Epithelial cell of prostate (primary cell): ENCODE data around the gene MSLN.

Experiments
- DNase-seq: peaks from one replicate; pipeline ENCODE4 v3.0.0-alpha.2; 2011; ENCODE audit warnings: low read depth, low spot score
- H3K27ac ChIP-seq: fragments of 450-650 bp; 2 replicates; pipeline ENCODE4 v1.5.1; 2017; ENCODE audit warnings: mild to moderate bottlenecking

Gene MSLN

DNA sequence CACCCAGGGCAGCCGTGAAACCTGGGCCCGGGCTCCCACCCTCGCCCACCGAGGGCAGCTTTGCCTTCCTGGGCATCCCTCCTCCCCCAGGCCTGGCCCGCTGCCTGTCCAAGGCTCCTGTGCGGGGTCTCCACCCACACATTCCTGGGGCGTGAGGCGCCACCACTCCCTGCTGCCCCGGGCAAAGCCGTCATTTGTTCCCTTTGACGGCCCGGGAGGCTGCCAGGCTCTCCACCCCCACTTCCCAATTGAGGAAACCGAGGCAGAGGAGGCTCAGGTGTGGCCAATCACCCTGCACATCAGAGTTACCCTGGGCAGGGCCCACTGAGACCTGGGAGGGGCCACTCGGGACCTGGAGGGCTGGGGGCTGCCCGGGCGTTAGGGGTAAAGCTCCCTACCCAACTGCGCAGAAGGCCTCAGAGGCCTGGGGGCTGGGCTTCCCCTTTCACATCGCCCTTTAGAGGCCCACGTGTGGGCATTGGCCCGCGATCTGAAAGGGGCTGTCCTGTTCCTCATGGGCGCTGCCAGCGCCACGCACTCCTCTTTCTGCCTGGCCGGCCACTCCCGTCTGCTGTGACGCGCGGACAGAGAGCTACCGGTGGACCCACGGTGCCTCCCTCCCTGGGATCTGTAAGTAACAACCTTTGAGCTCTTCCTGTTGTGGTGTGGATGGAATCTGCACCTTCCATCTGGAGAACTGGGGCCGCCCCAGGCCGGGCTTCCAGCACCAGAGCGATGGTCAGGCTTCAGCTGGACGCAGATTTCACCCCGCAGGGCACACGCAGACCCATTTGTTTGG, at the start of gene MSLN:
Gene MSLN, plus strand, starts transcription at position 190 of the 799 bp plus-strand sequence. CDS start 1,947 bp downstream, outside the sequence.
- H3K27ac ChIP-seq = peak within 1 kb of the TSS; percentile 27
- DNase-seq = no peak

DNA sequence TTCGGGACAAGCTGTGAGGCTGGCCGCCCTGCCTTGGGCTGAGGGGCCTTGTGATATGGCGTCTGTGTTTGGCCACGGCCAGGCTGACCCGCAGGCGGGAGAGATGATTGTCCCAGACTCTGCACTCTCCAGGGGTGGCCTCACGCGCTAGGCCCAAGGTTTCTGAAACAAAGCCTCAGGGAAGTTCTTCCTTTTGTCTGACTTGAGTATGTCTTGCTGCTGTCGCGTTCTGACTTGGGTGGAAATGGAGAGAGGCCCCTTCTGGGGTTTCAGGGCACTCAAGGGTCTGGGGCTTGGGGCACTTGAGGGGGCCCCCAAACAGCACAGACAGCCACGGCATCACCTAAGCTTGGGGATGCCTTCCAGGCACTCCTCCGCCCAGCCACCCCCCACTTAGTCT, 49.5 kb upstream of the MSLN start:
- no peak for DNase-seq
- no peak overlapping the region for H3K27ac ChIP-seq

DNA sequence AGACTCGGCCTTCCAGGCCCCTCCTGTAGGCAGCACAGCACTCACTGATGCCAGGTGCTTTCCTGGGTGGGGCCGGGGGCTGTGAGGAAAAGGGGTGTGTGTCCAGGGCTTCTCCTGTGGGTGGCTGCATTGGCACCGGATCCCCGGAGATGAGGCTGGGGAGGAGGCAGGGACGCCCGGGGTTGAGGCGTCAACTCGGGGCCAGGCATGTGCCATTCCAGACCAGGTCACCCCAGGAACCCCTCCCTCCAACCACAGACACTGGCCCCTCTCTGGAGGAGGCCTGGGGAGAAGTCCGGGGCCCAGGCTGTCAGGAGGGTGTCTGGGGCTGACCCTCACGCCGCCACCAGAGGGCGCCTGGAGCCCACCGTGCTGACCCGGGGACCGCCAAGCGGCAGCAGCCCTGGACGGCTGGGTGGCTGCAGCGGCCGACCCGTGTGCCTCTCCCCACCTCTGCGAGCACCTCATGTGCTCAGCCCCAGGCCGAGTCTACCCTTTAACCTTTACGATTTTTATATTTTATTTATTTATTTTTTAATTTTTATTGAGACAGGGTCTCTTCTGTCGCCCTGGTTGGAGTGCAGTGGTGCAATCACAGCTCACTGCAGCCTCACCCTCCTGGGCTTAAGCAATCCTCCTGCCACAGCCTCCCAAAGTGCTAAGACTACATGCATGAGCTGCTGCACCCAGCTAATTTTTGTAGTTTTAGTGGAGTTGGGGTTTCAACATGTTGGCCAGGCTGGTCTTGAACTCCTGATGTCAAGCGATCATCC, 48.8 kb upstream of the MSLN start:
- peak overlapping the region; percentile 60 for H3K27ac ChIP-seq
- DNase-seq = no peak

DNA sequence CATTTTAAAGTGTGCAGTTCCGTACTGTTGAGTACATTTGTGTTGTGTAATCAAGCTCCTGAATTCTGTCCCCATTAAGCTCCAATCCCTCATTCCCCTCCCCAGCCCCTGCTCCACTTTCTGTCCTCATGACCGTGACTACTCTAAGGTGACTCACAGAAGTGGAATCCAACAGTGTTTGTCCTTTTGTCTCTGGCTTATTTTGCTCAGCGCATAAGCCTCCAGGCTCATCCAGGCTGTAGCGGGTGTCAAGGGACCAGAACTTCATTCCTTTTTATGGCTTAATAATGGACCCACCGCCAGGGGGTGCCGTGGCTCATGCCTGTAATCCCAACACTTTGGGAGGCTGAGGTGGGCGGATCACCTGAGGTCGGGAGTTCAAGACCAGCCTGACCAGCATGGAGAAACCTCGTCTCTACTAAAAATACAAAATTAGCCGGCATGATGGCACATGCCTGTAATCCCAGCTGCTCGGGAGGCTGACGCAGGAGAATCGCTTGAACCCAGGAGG, 47.7 kb upstream of the MSLN start:
- DNase-seq = peak; percentile 83
- peak overlapping the region; percentile 60 for H3K27ac ChIP-seq

DNA sequence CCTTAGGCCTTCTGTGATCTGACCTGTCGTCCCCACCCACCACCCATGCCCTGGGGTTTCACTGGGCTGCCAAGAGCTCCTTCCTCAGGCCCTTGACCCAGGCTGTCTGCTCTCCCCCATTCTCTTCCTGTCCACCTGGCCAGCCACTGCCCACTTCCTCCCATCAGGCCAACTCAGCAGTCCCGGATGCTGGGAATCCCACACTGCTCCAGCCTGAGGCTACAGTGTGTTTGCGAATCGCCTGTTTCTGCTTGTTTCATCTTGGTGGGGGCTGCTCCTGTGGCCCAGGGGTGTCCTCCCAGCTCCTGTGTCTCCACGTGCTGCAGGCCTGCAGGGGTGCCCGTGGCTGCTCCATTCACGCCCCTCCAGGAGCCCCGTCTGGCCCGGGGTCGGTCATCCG, 46.5 kb upstream of the MSLN start:
- DNase-seq = no peak

DNA sequence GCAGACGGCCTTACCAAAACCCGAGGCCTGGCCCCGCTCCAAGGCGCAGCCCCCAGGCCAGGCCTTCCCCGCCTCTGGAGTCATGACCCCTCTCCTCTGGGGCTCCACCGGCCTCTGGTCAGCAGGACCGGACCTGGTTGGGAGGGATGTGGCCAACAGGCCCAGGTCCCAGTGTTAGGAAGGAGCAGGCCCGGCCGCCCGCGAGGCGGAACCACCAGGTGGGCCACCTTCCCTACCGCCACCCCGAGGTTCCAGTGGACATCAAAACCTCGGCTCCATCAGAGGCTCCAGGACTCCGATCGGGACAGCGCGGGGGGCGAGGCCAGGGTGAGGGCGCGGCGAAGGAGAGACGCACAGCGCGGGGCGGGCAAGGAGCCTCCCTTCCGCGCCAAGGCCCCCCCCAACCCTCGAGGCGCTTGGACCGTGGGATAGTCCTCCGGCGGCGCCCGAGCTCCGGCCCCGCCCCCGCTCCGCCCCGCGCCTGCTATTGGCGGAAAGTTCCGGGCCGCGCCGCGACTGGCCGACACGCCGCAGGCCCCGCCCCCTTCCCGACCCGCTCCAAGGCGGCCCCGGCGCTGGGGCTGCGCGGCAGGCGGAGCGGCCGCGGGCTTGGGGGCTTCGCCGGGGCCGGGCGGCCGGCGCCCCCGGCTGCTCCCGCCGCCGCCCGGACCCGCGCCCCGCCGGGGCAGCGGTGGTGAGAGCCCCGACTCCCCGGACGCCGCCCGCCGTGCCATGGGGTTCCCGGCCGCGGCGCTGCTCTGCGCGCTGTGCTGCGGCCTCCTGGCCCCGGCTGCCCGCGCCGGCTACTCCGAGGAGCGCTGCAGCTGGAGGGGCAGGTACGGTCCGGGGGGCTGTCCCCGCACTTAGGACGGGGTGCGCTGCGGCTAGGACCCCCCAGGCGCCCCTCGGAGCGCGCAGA, 45.7 kb upstream of the MSLN start, which contains the start of gene METRN:
Gene METRN, plus strand, starts transcription at position 561 of the 919 bp plus-strand sequence. Its CDS starts 172 bp downstream, at position 733.
- DNase-seq = no peak
- peak within 1 kb of the TSS; percentile 60 for H3K27ac ChIP-seq

More for the DNA sequence above, 46.5 kb upstream of the MSLN start:
- peak overlapping the region; percentile 60 for H3K27ac ChIP-seq

DNA sequence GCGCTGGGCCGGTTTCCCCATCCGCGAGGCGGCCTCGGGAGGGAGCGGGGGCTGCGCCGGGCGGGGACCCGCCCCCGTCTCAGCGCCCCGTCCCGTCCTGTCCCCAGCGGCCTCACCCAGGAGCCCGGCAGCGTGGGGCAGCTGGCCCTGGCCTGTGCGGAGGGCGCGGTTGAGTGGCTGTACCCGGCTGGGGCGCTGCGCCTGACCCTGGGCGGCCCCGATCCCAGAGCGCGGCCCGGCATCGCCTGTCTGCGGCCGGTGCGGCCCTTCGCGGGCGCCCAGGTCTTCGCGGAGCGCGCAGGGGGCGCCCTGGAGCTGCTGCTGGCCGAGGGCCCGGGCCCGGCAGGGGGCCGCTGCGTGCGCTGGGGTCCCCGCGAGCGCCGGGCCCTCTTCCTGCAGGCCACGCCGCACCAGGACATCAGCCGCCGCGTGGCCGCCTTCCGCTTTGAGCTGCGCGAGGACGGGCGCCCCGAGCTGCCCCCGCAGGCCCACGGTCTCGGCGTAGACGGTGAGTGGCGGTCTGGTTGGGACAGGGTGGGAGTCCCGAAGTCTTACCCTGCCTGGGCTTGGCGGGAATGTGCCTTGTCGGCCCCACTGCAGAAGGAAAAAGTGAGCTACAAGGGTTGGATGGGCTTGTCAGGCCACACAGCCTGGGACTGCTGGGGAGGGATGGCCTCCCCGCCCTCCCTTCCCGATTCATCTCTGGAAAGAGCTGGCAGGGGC, 44.9 kb upstream of the MSLN start:
- DNase-seq = no peak
- peak overlapping the region; percentile 60 for H3K27ac ChIP-seq

DNA sequence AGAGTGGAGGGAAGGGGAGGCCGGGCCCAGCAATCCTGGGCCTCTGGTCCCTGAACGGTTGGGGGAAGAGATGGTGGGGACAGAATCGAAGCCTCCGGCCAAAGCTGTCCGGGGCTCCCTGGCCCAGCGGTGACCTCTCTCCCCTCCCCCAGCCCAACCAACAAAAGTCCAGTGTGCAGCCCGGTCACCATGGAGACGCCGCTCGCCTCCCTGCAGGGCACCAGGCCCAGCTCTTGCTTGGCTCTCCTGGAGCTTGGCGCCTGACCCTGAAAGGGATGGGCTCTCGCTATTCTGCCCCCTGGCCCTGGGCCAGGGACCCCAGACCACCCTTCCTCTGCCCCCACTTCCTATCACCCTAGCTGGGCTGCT, 44.4 kb upstream of the MSLN start:
- no peak for DNase-seq
- H3K27ac ChIP-seq = no peak overlapping the region

DNA sequence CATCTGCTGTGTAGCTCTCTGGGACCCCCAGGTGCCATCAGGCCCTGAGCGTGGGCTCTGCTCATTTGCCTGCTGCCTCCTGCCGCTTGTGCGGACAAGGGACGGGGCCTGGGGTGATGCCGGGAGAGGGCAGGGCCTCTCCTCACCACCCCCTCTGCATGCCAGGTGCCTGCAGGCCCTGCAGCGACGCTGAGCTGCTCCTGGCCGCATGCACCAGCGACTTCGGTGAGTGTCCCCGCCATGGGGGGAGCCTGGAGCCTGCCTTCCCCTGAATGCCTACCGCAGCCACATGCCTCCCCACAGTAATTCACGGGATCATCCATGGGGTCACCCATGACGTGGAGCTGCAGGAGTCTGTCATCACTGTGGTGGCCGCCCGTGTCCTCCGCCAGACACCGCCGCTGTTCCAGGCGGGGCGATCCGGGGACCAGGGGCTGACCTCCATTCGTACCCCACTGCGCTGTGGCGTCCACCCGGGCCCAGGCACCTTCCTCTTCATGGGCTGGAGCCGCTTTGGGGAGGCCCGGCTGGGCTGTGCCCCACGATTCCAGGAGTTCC, 43.7 kb upstream of the MSLN start:
- no peak for DNase-seq
- H3K27ac ChIP-seq = no peak overlapping the region

DNA sequence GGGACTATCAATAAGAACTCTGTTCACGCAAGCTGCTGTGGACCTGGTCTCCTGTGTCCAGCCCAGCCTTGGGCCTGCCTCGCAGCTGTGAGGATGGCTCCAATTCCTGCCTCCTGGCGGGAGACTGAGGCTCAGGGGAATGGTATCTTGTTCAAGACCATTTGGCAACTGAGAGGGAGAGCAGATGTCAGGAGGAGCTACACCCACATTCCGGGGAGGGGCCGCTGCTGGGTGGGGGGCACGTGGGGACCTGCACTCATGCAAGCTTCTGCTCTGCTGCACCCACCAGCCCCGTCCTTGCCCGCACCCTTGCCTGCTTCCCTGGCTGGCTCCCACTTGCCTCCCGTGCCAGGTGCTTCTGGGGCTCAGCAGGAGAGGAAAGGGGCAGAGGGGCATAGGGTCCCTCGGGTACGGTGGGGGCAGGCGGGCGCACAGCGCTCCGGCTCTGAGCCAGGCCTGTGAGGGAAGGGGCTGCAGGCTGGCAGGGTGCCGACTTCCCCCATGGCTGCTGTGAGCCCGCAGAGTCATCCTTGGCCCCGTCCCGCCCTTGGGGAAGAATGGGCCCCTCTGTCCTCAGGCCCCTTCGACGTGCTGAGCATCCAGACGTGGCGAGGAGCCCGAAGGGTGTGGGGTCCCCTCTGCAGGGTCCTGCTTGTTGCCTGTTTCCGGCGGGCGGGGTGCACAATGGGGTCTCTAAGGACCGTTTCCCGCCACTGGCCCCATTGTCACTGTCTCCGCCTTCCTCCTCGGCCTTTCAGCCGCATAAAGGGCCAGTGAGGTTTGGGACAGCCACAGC, 42.9 kb upstream of the MSLN start:
- H3K27ac ChIP-seq = no peak overlapping the region
- no peak for DNase-seq

DNA sequence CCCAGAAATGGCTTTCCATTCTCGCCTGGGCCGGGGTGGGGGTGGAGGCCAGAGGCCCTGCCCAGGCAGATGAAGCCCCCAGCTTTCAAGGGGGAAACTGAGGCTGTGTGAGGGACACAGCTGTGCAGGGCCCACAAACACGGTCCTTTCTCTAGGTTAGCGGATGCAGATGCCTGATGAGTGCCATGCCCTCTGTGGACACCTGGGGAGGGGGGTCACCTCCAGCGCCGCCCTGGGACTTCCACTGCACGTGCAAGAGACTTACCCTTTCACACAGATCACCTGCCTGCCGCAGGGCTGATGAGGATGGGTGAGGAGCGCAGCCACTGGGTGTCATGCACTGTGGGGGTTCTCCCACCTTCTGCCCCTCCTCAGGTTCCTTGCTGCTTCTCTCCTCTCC, 42.1 kb upstream of the MSLN start:
- H3K27ac ChIP-seq = no peak overlapping the region
- DNase-seq = no peak

DNA sequence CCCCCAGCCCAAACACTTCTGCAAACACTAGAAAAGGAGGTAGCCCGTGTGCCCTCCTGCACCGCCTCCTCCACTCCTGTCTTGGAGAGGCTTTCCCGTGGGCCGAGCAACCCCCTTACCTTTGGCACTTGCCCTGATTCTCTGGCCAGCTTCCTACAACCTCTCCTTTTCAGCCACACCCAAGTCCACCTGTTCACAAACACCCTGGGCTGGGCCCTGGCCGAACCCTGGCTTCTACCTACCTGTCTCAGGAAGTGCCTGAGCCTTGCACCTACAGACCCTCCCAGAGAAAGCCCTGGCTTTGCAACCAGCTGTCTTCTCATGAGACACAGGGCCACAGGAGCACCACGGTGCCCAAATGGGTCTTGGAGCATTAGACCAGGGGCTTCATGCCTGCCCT, 41.6 kb upstream of the MSLN start:
- no peak overlapping the region for H3K27ac ChIP-seq
- no peak for DNase-seq

DNA sequence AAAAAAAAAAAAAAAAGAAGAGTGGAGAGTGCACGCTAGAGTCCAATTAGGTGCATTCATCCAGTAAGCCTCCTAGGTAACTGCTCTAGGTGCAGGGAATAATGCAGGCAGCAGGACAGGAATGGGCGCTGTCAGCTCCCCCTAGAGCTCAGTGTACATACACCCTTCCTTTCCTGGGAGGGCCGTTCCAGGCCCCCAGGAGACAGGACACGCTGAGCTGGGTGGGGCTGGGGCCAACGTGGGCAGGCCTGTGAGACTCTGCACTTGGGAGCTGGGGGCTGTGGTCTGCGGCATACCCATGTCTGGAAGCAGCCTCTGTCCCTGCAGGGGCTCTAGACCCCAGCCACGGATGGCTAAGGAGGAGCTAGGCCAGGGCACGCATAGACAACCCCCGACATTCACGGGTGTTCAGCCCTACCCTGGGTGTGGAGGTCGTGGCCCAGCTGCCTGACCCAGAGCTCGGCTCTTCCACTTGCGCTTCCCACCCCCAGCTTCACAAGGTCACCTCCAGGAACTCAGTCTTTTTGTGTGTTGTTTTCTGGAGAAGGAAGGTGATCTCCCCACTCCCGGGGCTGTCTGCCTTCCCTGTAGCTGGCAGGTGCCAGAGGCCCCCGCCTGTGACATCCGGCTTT, 40.6 kb upstream of the MSLN start:
- no peak for DNase-seq
- H3K27ac ChIP-seq = peak overlapping the region; percentile 78

DNA sequence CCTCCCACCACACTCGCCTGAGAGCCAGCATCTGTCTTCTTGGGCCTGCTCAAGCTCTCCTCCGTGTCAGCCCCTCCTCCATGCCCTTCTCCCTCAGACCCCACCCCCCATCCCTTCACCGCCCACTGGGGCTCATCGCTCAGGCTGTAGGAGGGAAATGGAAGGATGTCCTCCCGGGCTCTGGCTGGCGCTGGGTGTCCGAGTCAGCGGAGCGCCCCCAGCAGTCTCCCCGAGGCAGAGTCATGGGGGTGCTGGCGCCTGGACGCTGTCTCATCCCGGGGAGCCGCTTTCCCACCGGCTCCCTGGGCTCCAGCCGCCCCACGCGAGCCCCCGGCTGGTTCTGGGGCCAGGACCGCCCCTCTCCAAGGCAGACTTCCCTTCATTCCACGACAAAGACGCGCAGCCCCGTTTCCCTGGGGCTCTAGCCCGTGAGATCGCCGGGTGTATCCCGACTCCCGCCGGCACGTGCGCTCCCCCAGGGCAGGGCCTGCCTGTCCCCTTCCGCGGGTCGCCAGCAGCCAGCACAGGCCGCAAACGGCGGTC, 40.0 kb upstream of the MSLN start:
- no peak for DNase-seq
- H3K27ac ChIP-seq = peak overlapping the region; percentile 78

DNA sequence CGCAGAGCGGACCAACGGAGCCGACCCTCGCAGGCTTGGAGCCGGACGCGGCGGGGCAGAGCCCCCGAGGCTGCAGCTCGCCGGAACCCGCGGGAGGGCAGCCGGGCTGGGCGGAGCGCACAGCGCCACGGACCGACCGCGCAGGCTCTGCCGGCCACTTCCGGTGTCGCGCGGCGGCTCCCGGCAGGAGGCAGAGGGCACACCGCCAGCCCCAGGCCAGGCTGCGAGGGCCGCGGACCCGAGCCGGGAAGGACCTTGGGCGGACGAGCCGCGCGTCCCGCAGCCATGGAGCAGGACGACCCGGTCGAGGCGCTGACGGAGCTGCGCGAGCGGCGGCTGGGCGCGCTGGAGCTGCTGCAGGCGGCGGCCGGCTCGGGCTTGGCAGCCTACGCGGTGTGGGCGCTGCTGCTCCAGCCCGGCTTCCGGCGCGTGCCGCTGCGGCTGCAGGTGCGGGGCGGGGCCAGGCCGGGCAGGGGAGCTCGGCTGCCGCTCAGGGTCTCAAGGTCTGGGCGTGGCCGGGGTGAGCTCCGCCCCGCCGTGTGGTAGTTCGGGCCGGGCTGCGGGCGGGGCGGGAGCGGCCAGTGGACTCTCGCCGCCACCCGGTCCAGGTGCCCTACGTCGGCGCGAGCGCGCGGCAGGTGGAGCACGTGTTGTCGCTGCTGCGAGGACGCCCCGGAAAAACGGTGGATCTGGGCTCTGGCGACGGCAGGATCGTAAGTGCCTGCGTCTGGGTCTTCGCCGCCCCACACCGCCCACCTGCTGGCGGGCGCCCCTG, 39.4 kb upstream of the MSLN start, which contains the start of gene ANTKMT:
Gene ANTKMT, plus strand, starts transcription at position 157 of the 775 bp plus-strand sequence. Its CDS starts 129 bp downstream, at position 286.
- DNase-seq = no peak
- H3K27ac ChIP-seq = peak within 1 kb of the TSS; percentile 78

DNA sequence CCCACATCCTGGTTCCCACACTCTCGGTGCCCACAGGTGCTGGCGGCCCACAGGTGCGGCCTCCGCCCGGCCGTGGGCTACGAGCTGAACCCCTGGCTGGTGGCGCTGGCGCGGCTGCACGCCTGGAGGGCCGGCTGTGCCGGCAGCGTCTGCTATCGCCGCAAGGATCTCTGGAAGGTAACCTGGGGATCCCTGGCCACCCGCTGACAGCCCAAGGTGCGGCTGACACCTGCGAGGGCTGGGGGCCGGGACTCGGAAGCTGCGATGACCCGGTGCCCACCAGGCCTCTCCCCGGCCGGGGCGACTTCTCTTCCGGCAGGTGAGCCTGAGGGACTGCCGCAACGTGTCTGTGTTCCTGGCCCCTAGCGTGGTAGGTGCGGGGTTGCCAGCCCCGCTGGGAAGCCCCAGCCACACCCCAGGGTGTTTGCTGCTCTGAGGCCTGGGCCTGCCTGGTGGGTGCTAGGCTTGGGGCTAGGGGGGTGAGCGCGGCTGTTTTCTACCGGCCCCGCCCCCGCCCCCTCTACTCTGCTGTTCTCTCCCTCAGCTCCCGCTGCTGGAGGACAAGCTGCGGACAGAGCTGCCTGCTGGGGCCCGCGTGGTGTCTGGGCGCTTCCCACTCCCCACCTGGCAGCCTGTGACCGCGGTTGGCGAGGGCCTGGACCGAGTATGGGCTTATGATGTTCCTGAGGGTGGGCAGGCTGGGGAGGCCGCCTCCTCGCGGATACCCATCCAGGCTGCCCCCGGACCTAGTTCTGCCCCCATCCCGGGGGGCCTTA, 38.6 kb upstream of the MSLN start:
- peak overlapping the region; percentile 78 for H3K27ac ChIP-seq
- no peak for DNase-seq
